Dendritic cell treated with granulocyte-macrophage colony-stimulating factor and Interleukin-4, amounts not matched to agents 40 ng/mL and 50 ng/mL, for 4 days (primary cell): ENCODE data around the gene HS1BP3.

Source experiments
- H3K27ac Mint-ChIP-seq: one replicate; pipeline ENCODE4 v1.8.0; 2022; ENCODE audit warnings: mild to moderate bottlenecking, mixed read lengths
- H3K27me3 Mint-ChIP-seq: one replicate; pipeline ENCODE4 v1.8.0; 2022; ENCODE audit warnings: mild to moderate bottlenecking, mixed read lengths
- H3K36me3 Mint-ChIP-seq: one replicate; pipeline ENCODE4 v1.8.0; 2022; ENCODE audit warnings: low read depth, mixed read lengths
- H3K4me1 Mint-ChIP-seq: one replicate; pipeline ENCODE4 v1.8.0; 2022; ENCODE audit warnings: low read depth, mixed read lengths
- H3K4me3 Mint-ChIP-seq: one replicate; pipeline ENCODE4 v1.8.0; 2022; ENCODE audit warnings: mild to moderate bottlenecking, moderate library complexity, mixed read lengths
- H3K9me3 Mint-ChIP-seq: one replicate; pipeline ENCODE4 v1.8.0; 2022; ENCODE audit warnings: mixed read lengths
- intact Hi-C: fragments of 100-400 bp; cut with micrococcal nuclease; formaldehyde crosslinking; loops from one replicate; pipeline ENCODE4 v1.15.0; 2022

The HS1BP3 gene

GRCh38 chr2:20599861-20600461, 50.9 kb downstream of the HS1BP3 start:
- intact Hi-C loops = no loop called here
- H3K27ac Mint-ChIP-seq = no peak overlapping the region
- no peak overlapping the region for H3K4me3 Mint-ChIP-seq
- H3K27me3 Mint-ChIP-seq = no peaks in the 10 kb centered on the region
- no peaks in the 10 kb centered on the region for H3K9me3 Mint-ChIP-seq
- H3K4me1 Mint-ChIP-seq = peaks cover 31% of the 10 kb centered on the region
- H3K36me3 Mint-ChIP-seq = no peaks in the 10 kb centered on the region

GRCh38 chr2:20599001-20599600, 51.8 kb downstream of the HS1BP3 start:
- H3K4me3 Mint-ChIP-seq = no peak overlapping the region
- H3K27ac Mint-ChIP-seq = no peak overlapping the region
- no peaks in the 10 kb centered on the region for H3K9me3 Mint-ChIP-seq
- intact Hi-C loops = no loop called here
- H3K4me1 Mint-ChIP-seq = peaks cover 36% of the 10 kb centered on the region
- H3K36me3 Mint-ChIP-seq = peaks cover 4% of the 10 kb centered on the region
- H3K27me3 Mint-ChIP-seq = no peaks in the 10 kb centered on the region

GRCh38 chr2:20597860-20598183, 53.1 kb downstream of the HS1BP3 start:
- H3K4me3 Mint-ChIP-seq = no peak overlapping the region
- H3K4me1 Mint-ChIP-seq = peaks cover 49% of the 10 kb centered on the region
- H3K9me3 Mint-ChIP-seq = no peaks in the 10 kb centered on the region
- H3K27ac Mint-ChIP-seq = no peak overlapping the region
- intact Hi-C loops = no loop called here
- H3K27me3 Mint-ChIP-seq = no peaks in the 10 kb centered on the region
- peaks cover 7% of the 10 kb centered on the region for H3K36me3 Mint-ChIP-seq

- peaks cover 55% of the 10 kb centered on the region for H3K4me1 Mint-ChIP-seq
- no peak overlapping the region for H3K4me3 Mint-ChIP-seq
- peak overlapping the region; percentile 68 for H3K27ac Mint-ChIP-seq
- H3K9me3 Mint-ChIP-seq = no peaks in the 10 kb centered on the region
- intact Hi-C loops = no loop called here
- H3K27me3 Mint-ChIP-seq = no peaks in the 10 kb centered on the region
- H3K36me3 Mint-ChIP-seq = peaks cover 7% of the 10 kb centered on the region
These were observed 53.7 kb downstream of the HS1BP3 start for GRCh38 chr2:20596973-20597859.

GRCh38 chr2:20596193-20596972, 54.5 kb downstream of the HS1BP3 start:
- Mint-ChIP-seq H3K27me3 (no peaks in the 10 kb centered on the region), H3K36me3 (peaks cover 7% of the 10 kb centered on the region), H3K27ac (peak overlapping the region; percentile 68), H3K4me1 (peaks cover 63% of the 10 kb centered on the region), H3K9me3 (no peaks in the 10 kb centered on the region), H3K4me3 (no peak overlapping the region)
- intact Hi-C loops = no loop called here

- Mint-ChIP-seq H3K27me3 (no peaks in the 10 kb centered on the region), H3K27ac (peak overlapping the region; percentile 22), H3K4me1 (peaks cover 65% of the 10 kb centered on the region), H3K9me3 (no peaks in the 10 kb centered on the region), H3K4me3 (no peak overlapping the region), H3K36me3 (peaks cover 8% of the 10 kb centered on the region)
- intact Hi-C loops = no loop called here
These were observed 55.3 kb downstream of the HS1BP3 start for GRCh38 chr2:20595439-20596192.

- peaks cover 71% of the 10 kb centered on the region for H3K4me1 Mint-ChIP-seq
- intact Hi-C loops = no loop called here
- no peak overlapping the region for H3K4me3 Mint-ChIP-seq
- no peaks in the 10 kb centered on the region for H3K9me3 Mint-ChIP-seq
- peaks cover 13% of the 10 kb centered on the region for H3K36me3 Mint-ChIP-seq
- peak overlapping the region; percentile 22 for H3K27ac Mint-ChIP-seq
- peaks cover 6% of the 10 kb centered on the region for H3K27me3 Mint-ChIP-seq
These were observed 55.9 kb downstream of the HS1BP3 start for GRCh38 chr2:20594957-20595356.

GRCh38 chr2:20594048-20594750, 56.7 kb downstream of the HS1BP3 start:
- Mint-ChIP-seq H3K4me3 (no peak overlapping the region), H3K27ac (peak overlapping the region; percentile 37)

GRCh38 chr2:20593072-20594034, 57.5 kb downstream of the HS1BP3 start:
- H3K27ac Mint-ChIP-seq = peak overlapping the region; percentile 37
- intact Hi-C loops = no loop called here
- H3K4me1 Mint-ChIP-seq = peaks cover 71% of the 10 kb centered on the region
- no peaks in the 10 kb centered on the region for H3K9me3 Mint-ChIP-seq
- H3K36me3 Mint-ChIP-seq = peaks cover 13% of the 10 kb centered on the region
- no peak overlapping the region for H3K4me3 Mint-ChIP-seq
- peaks cover 14% of the 10 kb centered on the region for H3K27me3 Mint-ChIP-seq

More at GRCh38 chr2:20594048-20594750, 56.7 kb downstream of the HS1BP3 start:
- Mint-ChIP-seq H3K36me3 (peaks cover 13% of the 10 kb centered on the region), H3K27me3 (peaks cover 10% of the 10 kb centered on the region), H3K4me1 (peaks cover 71% of the 10 kb centered on the region), H3K9me3 (no peaks in the 10 kb centered on the region)
- intact Hi-C loops = no loop called here

- H3K27me3 Mint-ChIP-seq = peaks cover 15% of the 10 kb centered on the region
- no peak overlapping the region for H3K27ac Mint-ChIP-seq
- intact Hi-C loops = no loop called here
- no peak overlapping the region for H3K4me3 Mint-ChIP-seq
- H3K9me3 Mint-ChIP-seq = no peaks in the 10 kb centered on the region
- peaks cover 64% of the 10 kb centered on the region for H3K4me1 Mint-ChIP-seq
- peaks cover 13% of the 10 kb centered on the region for H3K36me3 Mint-ChIP-seq
These were observed 58.5 kb downstream of the HS1BP3 start for GRCh38 chr2:20592106-20593071.

- no peak overlapping the region for H3K4me3 Mint-ChIP-seq
- peaks cover 20% of the 10 kb centered on the region for H3K27me3 Mint-ChIP-seq
- no peaks in the 10 kb centered on the region for H3K9me3 Mint-ChIP-seq
- H3K36me3 Mint-ChIP-seq = peaks cover 13% of the 10 kb centered on the region
- intact Hi-C loops = no loop called here
- H3K4me1 Mint-ChIP-seq = peaks cover 49% of the 10 kb centered on the region
- H3K27ac Mint-ChIP-seq = peak overlapping the region; percentile 47
These were observed 60.0 kb downstream of the HS1BP3 start for GRCh38 chr2:20590704-20591515.
